H9 (cell line): ENCODE measurements around the gene IER3. TPM values are rescaled to one million over a fixed set of nuclear protein-coding genes. Genes with fewer than 3 reads are reported as not detected.

Experiments used
- DNase-seq: peaks from one replicate; pipeline ENCODE4 v3.0.0-alpha.2; 2017
- H2AFZ ChIP-seq: one replicate; pipeline ENCODE4 v1.6.1; 2013; ENCODE audit warnings: mild to moderate bottlenecking, low read length, control low read depth, moderate library complexity
- H2AK5ac ChIP-seq: 2 replicates; pipeline ENCODE4 v1.6.1; 2013; ENCODE audit warnings: low read length, control low read depth, mixed read lengths; ENCODE audit not compliant: insufficient read length
- H2BK120ac ChIP-seq: one replicate; pipeline ENCODE4 v1.6.1; 2013; ENCODE audit warnings: low read depth, mild to moderate bottlenecking, low read length, control low read depth, inconsistent platforms; ENCODE audit not compliant: poor library complexity, severe bottlenecking
- H2BK12ac ChIP-seq: 2 replicates; pipeline ENCODE4 v1.6.1; 2013; ENCODE audit warnings: low read length, control low read depth, mixed read lengths, low read depth; ENCODE audit not compliant: insufficient read length
- H2BK15ac ChIP-seq: 2 replicates; pipeline ENCODE4 v1.6.1; 2013; ENCODE audit warnings: low read depth, low read length, control low read depth
- H2BK20ac ChIP-seq: one replicate; pipeline ENCODE4 v1.6.1; 2013; ENCODE audit warnings: low read depth, mild to moderate bottlenecking, low read length, control low read depth, inconsistent platforms; ENCODE audit not compliant: poor library complexity, severe bottlenecking
- H2BK5ac ChIP-seq: 2 replicates; pipeline ENCODE4 v1.6.1; 2013; ENCODE audit warnings: low read length, control low read depth, mixed read lengths; ENCODE audit not compliant: insufficient read length
- H3K14ac ChIP-seq: 2 replicates; pipeline ENCODE4 v1.6.1; 2013; ENCODE audit warnings: low read length, control low read depth; ENCODE audit not compliant: insufficient read depth
- H3K18ac ChIP-seq: 2 replicates; pipeline ENCODE4 v1.6.1; 2013; ENCODE audit warnings: low read depth, mild to moderate bottlenecking, mixed read lengths, low read length, control low read depth; ENCODE audit not compliant: insufficient read length
- H3K23ac ChIP-seq: 2 replicates; pipeline ENCODE4 v1.6.1; 2013; ENCODE audit warnings: low read length, control low read depth, mixed read lengths, low read depth; ENCODE audit not compliant: insufficient read length
- H3K23me2 ChIP-seq: 2 replicates; pipeline ENCODE4 v1.6.1; 2013; ENCODE audit warnings: low read depth, mild to moderate bottlenecking, mixed read lengths, low read length, control low read depth; ENCODE audit not compliant: insufficient read length, poor library complexity, severe bottlenecking
- H3K27ac ChIP-seq: 2 replicates; pipeline ENCODE4 v1.5.1; 2013; ENCODE audit warnings: low read length, control low read depth, mixed read lengths, low read depth; ENCODE audit not compliant: insufficient read length
- H3K27me3 ChIP-seq: 2 replicates; pipeline ENCODE4 v1.6.1; 2013; ENCODE audit warnings: low read length, control low read depth, inconsistent platforms; ENCODE audit not compliant: insufficient read depth
- H3K4ac ChIP-seq: 2 replicates; pipeline ENCODE4 v1.6.1; 2013; ENCODE audit warnings: low read depth, mild to moderate bottlenecking, control low read depth, inconsistent platforms, low read length, moderate library complexity
- H3K4me1 ChIP-seq: 2 replicates; pipeline ENCODE4 v1.6.1; 2013; ENCODE audit warnings: low read length, control low read depth, inconsistent platforms; ENCODE audit not compliant: insufficient read depth
- H3K4me2 ChIP-seq: 2 replicates; pipeline ENCODE4 v1.6.1; 2013; ENCODE audit warnings: low read length, control low read depth, mixed read lengths; ENCODE audit not compliant: insufficient read length, insufficient read depth
- H3K56ac ChIP-seq: 2 replicates; pipeline ENCODE4 v1.6.1; 2013; ENCODE audit warnings: low read depth, mild to moderate bottlenecking, mixed read lengths, low read length, control low read depth; ENCODE audit not compliant: insufficient read length
- H3K79me1 ChIP-seq: 2 replicates; pipeline ENCODE4 v1.6.1; 2013; ENCODE audit warnings: low read depth, mild to moderate bottlenecking, moderate library complexity, low read length, control low read depth, inconsistent platforms; ENCODE audit not compliant: insufficient read depth, poor library complexity, severe bottlenecking
- H3K79me2 ChIP-seq: 2 replicates; pipeline ENCODE4 v1.6.1; 2013; ENCODE audit warnings: low read length, control low read depth, inconsistent platforms; ENCODE audit not compliant: insufficient read depth
- H3K9ac ChIP-seq: 2 replicates; pipeline ENCODE4 v1.6.1; 2013; ENCODE audit warnings: low read length, control low read depth, mixed read lengths; ENCODE audit not compliant: insufficient read length; ENCODE audit errors: extremely low read depth
- H3K9me3 ChIP-seq: one replicate; pipeline ENCODE4 v1.6.1; 2013; ENCODE audit warnings: low read depth, low read length, inconsistent platforms; ENCODE audit not compliant: control insufficient read depth
- H3T11ph ChIP-seq: one replicate; pipeline ENCODE4 v1.6.1; 2013; ENCODE audit warnings: mild to moderate bottlenecking, low read length, control low read depth, inconsistent platforms
- H4K20me1 ChIP-seq: one replicate; pipeline ENCODE4 v1.6.1; 2013; ENCODE audit not compliant: control insufficient read depth, insufficient read length, insufficient read depth
- H4K5ac ChIP-seq: 2 replicates; pipeline ENCODE4 v1.6.1; 2013; ENCODE audit warnings: low read depth, mild to moderate bottlenecking, mixed read lengths, low read length, control low read depth; ENCODE audit not compliant: insufficient read length
- H4K8ac ChIP-seq: replicated peaks from 2 replicates; pipeline ENCODE4 v1.6.1; 2013; ENCODE audit warnings: low read length, control low read depth, mixed read lengths, low read depth; ENCODE audit not compliant: insufficient read length
- H4K91ac ChIP-seq: 2 replicates; pipeline ENCODE4 v1.6.1; 2013; ENCODE audit warnings: low read depth, mild to moderate bottlenecking, moderate library complexity, mixed read lengths, low read length, control low read depth; ENCODE audit not compliant: insufficient read length
- H3K27ac Mint-ChIP-seq, 3 experiments: 2 replicates in 2 of 3; 3 replicates in 1 of 3; pipeline ENCODE4 v1.8.0; 2020 to 2021; ENCODE audit warnings: mixed read lengths in 3 of 3, mild to moderate bottlenecking in 1 of 3, moderate library complexity in 1 of 3
- H3K27me3 Mint-ChIP-seq: 2 replicates; pipeline ENCODE4 v1.8.0; 2021; ENCODE audit warnings: low read depth, mild to moderate bottlenecking, moderate library complexity, mixed read lengths
- H3K36me3 Mint-ChIP-seq, 3 experiments: 2 replicates in 2 of 3; 3 replicates in 1 of 3; pipeline ENCODE4 v1.8.0; 2020 to 2021; ENCODE audit warnings: low read depth in 3 of 3, mixed read lengths in 3 of 3; ENCODE audit not compliant: insufficient read depth in 1 of 3
- H3K4me1 Mint-ChIP-seq, 2 experiments: 2 replicates each; pipeline ENCODE4 v1.8.0; 2020; ENCODE audit warnings: mixed read lengths in 2 of 2
- H3K4me3 Mint-ChIP-seq, 2 experiments: 2 replicates in 1 of 2; 3 replicates in 1 of 2; pipeline ENCODE4 v1.8.0; 2020 to 2021; ENCODE audit warnings: mild to moderate bottlenecking in 2 of 2, mixed read lengths in 2 of 2, moderate library complexity in 1 of 2
- H3K9me3 Mint-ChIP-seq, 2 experiments: 2 replicates in 1 of 2; 3 replicates in 1 of 2; pipeline ENCODE4 v1.8.0; 2020; ENCODE audit warnings: mild to moderate bottlenecking in 2 of 2, mixed read lengths in 2 of 2, moderate library complexity in 1 of 2
- CTCF ChIP-seq: fragments of 200-600 bp; sonication (generic); conservative IDR thresholded peaks from 3 replicates; pipeline ENCODE4 v1.8.0; 2021; ENCODE audit warnings: antibody characterized with exemption, mild to moderate bottlenecking
- WGBS: extraction: QIAGEN DNeasy Blood & Tissue Kit; methylation state at CpG from one replicate; pipeline ENCODE4 v1.1.7; 2013; ENCODE audit warnings: missing lambda C conversion rate, low lambda C conversion rate, mixed read lengths; ENCODE audit not compliant: insufficient read length; ENCODE audit errors: extremely low coverage; 5-methylcytosine and 5-hydroxymethylcytosine counted together
- total RNA-seq: library from RNA; stranded (reverse); gene quantifications from 2 replicates; pipeline ENCODE4 v1.2.1, GENCODE V29; 2021

The IER3 gene
- total RNA-seq, 1 experiment from 2014 or later, result 43.5 TPM

DNA sequence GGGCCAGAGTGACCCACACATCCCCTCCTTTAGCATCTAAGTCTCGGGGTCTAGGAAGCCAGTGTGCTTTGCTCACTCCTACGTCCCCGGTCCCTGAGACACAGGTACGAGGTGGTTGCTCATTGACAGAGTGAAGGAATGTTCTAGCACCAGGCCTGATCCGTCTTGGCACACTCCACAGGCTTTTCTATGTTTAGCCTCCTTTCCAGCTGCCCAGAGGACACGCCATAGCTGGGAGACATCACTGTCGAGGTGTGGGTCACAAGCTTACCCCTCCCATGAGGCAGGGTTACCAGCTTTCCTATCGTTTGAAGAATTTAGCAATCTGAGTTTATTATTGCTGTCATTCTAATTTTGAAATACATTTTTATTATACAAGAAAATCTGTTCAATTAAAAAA, 30.4 kb upstream of the IER3 start:
- Histone ChIP-seq H4K8ac (no peak overlapping the region), H3K4ac (no peak overlapping the region), H3K56ac (no peak overlapping the region), H2AFZ (no peak overlapping the region), H4K91ac (no peak overlapping the region), H4K20me1 (no peaks in the 10 kb centered on the region), H2BK20ac (no peak overlapping the region), H3T11ph (no peak overlapping the region), H3K79me1 (no peaks in the 10 kb centered on the region), H2BK12ac (no peak overlapping the region), H4K5ac (no peak overlapping the region), H2BK5ac (no peak overlapping the region), H2AK5ac (no peak overlapping the region), H2BK120ac (no peak overlapping the region), H3K23me2 (no peaks in the 10 kb centered on the region), H3K27me3 (no peaks in the 10 kb centered on the region), H3K9ac (no peak overlapping the region), H3K4me2 (no peak overlapping the region), H3K9me3 (no peaks in the 10 kb centered on the region), H3K23ac (no peak overlapping the region), H3K79me2 (no peaks in the 10 kb centered on the region), H3K18ac (no peak overlapping the region), H3K14ac (no peak overlapping the region), H3K4me1 (peaks cover 4% of the 10 kb centered on the region; the same call in 1 of the 2 replicates), H3K27ac (no peak overlapping the region), H2BK15ac (no peak overlapping the region)
- peaks cover 27 to 29% of the 10 kb centered on the region in 2 experiments for H3K4me1 Mint-ChIP-seq
- no peak overlapping the region for H3K27ac Mint-ChIP-seq
- H3K36me3 Mint-ChIP-seq, result peaks cover 0 to 4% (median 2%) of the 10 kb centered on the region in 3 experiments; a peak in 4 of 7 replicates
- H3K4me3 Mint-ChIP-seq, result no peak overlapping the region
- peaks cover 0 to 1% of the 10 kb centered on the region in 2 experiments; a peak in 2 of 5 replicates for H3K9me3 Mint-ChIP-seq
- H3K27me3 Mint-ChIP-seq, result 0 out of 2 replicates have a peak, but pooled peaks cover 2% of the 10 kb centered on the region
- WGBS, result no CpG with 5 or more reads among the region's 8 CpGs
- no peak for TF ChIP-seq CTCF
- DNase-seq, result no peak
